GM23338 (cell line): ENCODE results near the gene TPRX1. TPM values are rescaled to one million over a fixed set of nuclear protein-coding genes. Genes with fewer than 3 reads are reported as not detected.

Source experiments
- ATAC-seq: fragments of 200-7000 bp; cut with Tn5 transposase; 3 replicates; pipeline ENCODE4 v1.9.1; 2020
- DNase-seq: peaks from one replicate; pipeline ENCODE4 v3.0.0-alpha.2; 2015; ENCODE audit warnings: low spot score
- H2AFZ ChIP-seq: fragments of 200-600 bp; sonication (generic); 2 replicates; pipeline ENCODE4 v1.8.0; 2016; ENCODE audit warnings: antibody characterized with exemption, mild to moderate bottlenecking, moderate library complexity
- H3F3A ChIP-seq: fragments of 200-600 bp; sonication (generic); replicated peaks from 2 replicates; pipeline ENCODE4 v1.8.0; 2017; ENCODE audit warnings: antibody characterized with exemption, mixed run types, low read depth
- H3K27ac ChIP-seq: fragments of 200-600 bp; sonication (generic); 2 replicates; pipeline ENCODE4 v1.6.1; 2016; ENCODE audit warnings: low read depth
- H3K27me3 ChIP-seq: fragments of 200-600 bp; sonication (generic); 2 replicates; pipeline ENCODE4 v1.8.0; 2016; ENCODE audit warnings: mild to moderate bottlenecking, mixed run types, moderate library complexity; ENCODE audit not compliant: insufficient read depth
- H3K36me3 ChIP-seq: fragments of 200-600 bp; sonication (generic); 2 replicates; pipeline ENCODE4 v1.8.0; 2016; ENCODE audit warnings: mild to moderate bottlenecking; ENCODE audit not compliant: insufficient read depth
- H3K4me1 ChIP-seq: fragments of 200-600 bp; sonication (generic); 2 replicates; pipeline ENCODE4 v1.8.0; 2016; ENCODE audit warnings: mild to moderate bottlenecking, moderate library complexity; ENCODE audit not compliant: insufficient read depth
- H3K4me2 ChIP-seq: fragments of 200-600 bp; sonication (generic); 2 replicates; pipeline ENCODE4 v1.7.1; 2017; ENCODE audit warnings: mixed run types
- H3K4me3 ChIP-seq: fragments of 200-600 bp; sonication (generic); 2 replicates; pipeline ENCODE4 v1.6.1; 2016; ENCODE audit warnings: mixed run types
- H3K79me2 ChIP-seq: fragments of 200-600 bp; sonication (generic); replicated peaks from 2 replicates; pipeline ENCODE4 v1.8.0; 2017; ENCODE audit warnings: mild to moderate bottlenecking; ENCODE audit not compliant: insufficient read depth
- H3K9me2 ChIP-seq: fragments of 200-600 bp; sonication (generic); 2 replicates; pipeline ENCODE4 v1.8.0; 2017; ENCODE audit not compliant: insufficient read depth
- H4K20me1 ChIP-seq: fragments of 200-600 bp; sonication (generic); replicated peaks from 2 replicates; pipeline ENCODE4 v1.8.0; 2017; ENCODE audit warnings: mild to moderate bottlenecking; ENCODE audit not compliant: insufficient read depth
- H3K27ac Mint-ChIP-seq: 2 replicates; pipeline ENCODE4 v1.8.0; 2020; ENCODE audit warnings: inconsistent platforms, mild to moderate bottlenecking, moderate library complexity, mixed read lengths
- H3K27me3 Mint-ChIP-seq: 3 replicates; pipeline ENCODE4 v1.8.0; 2022; ENCODE audit warnings: low read depth, mild to moderate bottlenecking, moderate library complexity, mixed read lengths, inconsistent platforms; ENCODE audit not compliant: insufficient read depth, poor library complexity
- H3K36me3 Mint-ChIP-seq: 3 replicates; pipeline ENCODE4 v1.8.0; 2021; ENCODE audit warnings: low read depth, mild to moderate bottlenecking, inconsistent platforms, moderate library complexity, mixed read lengths
- H3K4me1 Mint-ChIP-seq: 3 replicates; pipeline ENCODE4 v1.8.0; 2020; ENCODE audit warnings: mild to moderate bottlenecking, inconsistent platforms, mixed read lengths
- H3K4me3 Mint-ChIP-seq: 3 replicates; pipeline ENCODE4 v1.8.0; 2021; ENCODE audit warnings: moderate library complexity, mild to moderate bottlenecking, inconsistent platforms, mixed read lengths
- H3K9me3 Mint-ChIP-seq: 3 replicates; pipeline ENCODE4 v1.8.0; 2020; ENCODE audit warnings: moderate library complexity, mild to moderate bottlenecking, inconsistent platforms, mixed read lengths
- CREB1 ChIP-seq: fragments of 250-450 bp; sonication (Bioruptor Pico); IDR thresholded peaks from 2 replicates; pipeline ENCODE4 v1.5.0; 2020; ENCODE audit warnings: low read depth, mild to moderate bottlenecking, moderate library complexity
- EZH2 ChIP-seq: fragments of 200-600 bp; sonication (generic); IDR thresholded peaks from one replicate; pipeline ENCODE4 v1.8.0; 2017; ENCODE audit warnings: antibody characterized with exemption, mild to moderate bottlenecking, low read depth; ENCODE audit not compliant: unreplicated experiment
- EZH2phosphoT487 ChIP-seq: fragments of 200-600 bp; sonication (generic); IDR thresholded peaks from one replicate; pipeline ENCODE4 v1.8.1; 2018; ENCODE audit warnings: antibody characterized with exemption; ENCODE audit not compliant: unreplicated experiment
- JUNB ChIP-seq: IDR thresholded peaks from one replicate; pipeline ENCODE4 v1.6.1; 2016; ENCODE audit warnings: antibody characterized with exemption; ENCODE audit not compliant: unreplicated experiment
- NANOG ChIP-seq: IDR thresholded peaks from 2 replicates; pipeline ENCODE4 v1.6.1; 2016; ENCODE audit warnings: antibody characterized with exemption, borderline replicate concordance
- POLR2AphosphoS5 ChIP-seq: IDR thresholded peaks from 2 replicates; pipeline ENCODE4 v1.6.1; 2016; ENCODE audit warnings: antibody characterized with exemption, low read depth
- STAT1 ChIP-seq: IDR thresholded peaks from one replicate; pipeline ENCODE4 v1.6.1; 2016; ENCODE audit warnings: antibody characterized with exemption; ENCODE audit not compliant: unreplicated experiment
- ZNF114 ChIP-seq: fragments of 250-450 bp; sonication (Bioruptor Pico); IDR thresholded peaks from 2 replicates; pipeline ENCODE4 v1.5.0; 2020; ENCODE audit warnings: mild to moderate bottlenecking, moderate library complexity
- ZNF331 ChIP-seq: fragments of 250-450 bp; sonication (Bioruptor Pico); IDR thresholded peaks from 2 replicates; pipeline ENCODE4 v1.5.0; 2020; ENCODE audit warnings: low read depth, mild to moderate bottlenecking, moderate library complexity
- ZNF462 ChIP-seq: fragments of 250-450 bp; sonication (Bioruptor Pico); IDR thresholded peaks from 2 replicates; pipeline ENCODE4 v1.5.0; 2020; ENCODE audit warnings: mild to moderate bottlenecking, moderate library complexity
- polyA plus RNA-seq: library from polyadenylated mRNA; unstranded; fragments of >200 nt; fragmentation: Nextera tagmentation; extraction: Ambion mirVana; gene quantifications from 2 replicates; pipeline ENCODE4 v1.2.1, GENCODE V29; 2016
- total RNA-seq: library from RNA; depleted of rRNA; stranded (reverse); fragments of >200 nt; shearing (Covaris generic); gene quantifications from 2 replicates; pipeline ENCODE4 v1.2.3, GENCODE V29; 2014
- TF ChIP-seq, protein P1 (sequence below): IDR thresholded peaks from one replicate; pipeline ENCODE4 v1.6.1; 2018; ENCODE audit warnings: antibody characterized with exemption; ENCODE audit not compliant: unreplicated experiment
- TF ChIP-seq, protein P2 (sequence below), 2 experiments: fragments of 200-600 bp in 1 of 2; sonication (generic) in 1 of 2; conservative IDR thresholded peaks; 2 replicates each; pipeline versions ENCODE4 v1.5.1 to v1.6.1; 2016 to 2017; ENCODE audit warnings: antibody characterized with exemption in 2 of 2, low read depth in 2 of 2, mild to moderate bottlenecking in 2 of 2, moderate library complexity in 1 of 2
- TF ChIP-seq, protein P3 (sequence below): IDR thresholded peaks from 2 replicates; pipeline ENCODE4 v1.6.1; 2016; ENCODE audit warnings: antibody characterized with exemption

The TPRX1 gene
- total and polyA plus RNA-seq, 2 experiments from 2014 or later: 0.28 TPM; not detected in 1

GRCh38 chr19:47796785-47797184 lies 7.6 kb downstream of the TPRX1 start:
- DNase-seq (no peak), ATAC-seq (no peak)
- no peaks in the 10 kb centered on the region; the same call in 2 of the 3 replicates for H3K36me3 Mint-ChIP-seq
- no peak overlapping the region for H3K4me3 ChIP-seq
- no peaks in the 10 kb centered on the region for H4K20me1 ChIP-seq
- no peaks in the 10 kb centered on the region for H3K79me2 ChIP-seq
- no peak overlapping the region for H3K27ac ChIP-seq
- H3K9me2 ChIP-seq: no peaks in the 10 kb centered on the region
- no peaks in the 10 kb centered on the region for H3K4me1 Mint-ChIP-seq
- no peak for TF ChIP-seq EZH2
- no peak for TF ChIP-seq POLR2AphosphoS5
- TF ChIP-seq ZNF462 (CRISPR knock-in tag): no peak
- TF ChIP-seq, protein P1, sequence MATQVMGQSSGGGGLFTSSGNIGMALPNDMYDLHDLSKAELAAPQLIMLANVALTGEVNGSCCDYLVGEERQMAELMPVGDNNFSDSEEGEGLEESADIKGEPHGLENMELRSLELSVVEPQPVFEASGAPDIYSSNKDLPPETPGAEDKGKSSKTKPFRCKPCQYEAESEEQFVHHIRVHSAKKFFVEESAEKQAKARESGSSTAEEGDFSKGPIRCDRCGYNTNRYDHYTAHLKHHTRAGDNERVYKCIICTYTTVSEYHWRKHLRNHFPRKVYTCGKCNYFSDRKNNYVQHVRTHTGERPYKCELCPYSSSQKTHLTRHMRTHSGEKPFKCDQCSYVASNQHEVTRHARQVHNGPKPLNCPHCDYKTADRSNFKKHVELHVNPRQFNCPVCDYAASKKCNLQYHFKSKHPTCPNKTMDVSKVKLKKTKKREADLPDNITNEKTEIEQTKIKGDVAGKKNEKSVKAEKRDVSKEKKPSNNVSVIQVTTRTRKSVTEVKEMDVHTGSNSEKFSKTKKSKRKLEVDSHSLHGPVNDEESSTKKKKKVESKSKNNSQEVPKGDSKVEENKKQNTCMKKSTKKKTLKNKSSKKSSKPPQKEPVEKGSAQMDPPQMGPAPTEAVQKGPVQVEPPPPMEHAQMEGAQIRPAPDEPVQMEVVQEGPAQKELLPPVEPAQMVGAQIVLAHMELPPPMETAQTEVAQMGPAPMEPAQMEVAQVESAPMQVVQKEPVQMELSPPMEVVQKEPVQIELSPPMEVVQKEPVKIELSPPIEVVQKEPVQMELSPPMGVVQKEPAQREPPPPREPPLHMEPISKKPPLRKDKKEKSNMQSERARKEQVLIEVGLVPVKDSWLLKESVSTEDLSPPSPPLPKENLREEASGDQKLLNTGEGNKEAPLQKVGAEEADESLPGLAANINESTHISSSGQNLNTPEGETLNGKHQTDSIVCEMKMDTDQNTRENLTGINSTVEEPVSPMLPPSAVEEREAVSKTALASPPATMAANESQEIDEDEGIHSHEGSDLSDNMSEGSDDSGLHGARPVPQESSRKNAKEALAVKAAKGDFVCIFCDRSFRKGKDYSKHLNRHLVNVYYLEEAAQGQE: no peak
- TF ChIP-seq, protein P2, sequence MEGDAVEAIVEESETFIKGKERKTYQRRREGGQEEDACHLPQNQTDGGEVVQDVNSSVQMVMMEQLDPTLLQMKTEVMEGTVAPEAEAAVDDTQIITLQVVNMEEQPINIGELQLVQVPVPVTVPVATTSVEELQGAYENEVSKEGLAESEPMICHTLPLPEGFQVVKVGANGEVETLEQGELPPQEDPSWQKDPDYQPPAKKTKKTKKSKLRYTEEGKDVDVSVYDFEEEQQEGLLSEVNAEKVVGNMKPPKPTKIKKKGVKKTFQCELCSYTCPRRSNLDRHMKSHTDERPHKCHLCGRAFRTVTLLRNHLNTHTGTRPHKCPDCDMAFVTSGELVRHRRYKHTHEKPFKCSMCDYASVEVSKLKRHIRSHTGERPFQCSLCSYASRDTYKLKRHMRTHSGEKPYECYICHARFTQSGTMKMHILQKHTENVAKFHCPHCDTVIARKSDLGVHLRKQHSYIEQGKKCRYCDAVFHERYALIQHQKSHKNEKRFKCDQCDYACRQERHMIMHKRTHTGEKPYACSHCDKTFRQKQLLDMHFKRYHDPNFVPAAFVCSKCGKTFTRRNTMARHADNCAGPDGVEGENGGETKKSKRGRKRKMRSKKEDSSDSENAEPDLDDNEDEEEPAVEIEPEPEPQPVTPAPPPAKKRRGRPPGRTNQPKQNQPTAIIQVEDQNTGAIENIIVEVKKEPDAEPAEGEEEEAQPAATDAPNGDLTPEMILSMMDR (conservative IDR thresholded peaks at IDR 0.05; ENCODE audit: low read depth in 2 of 2): no peak
- TF ChIP-seq ZNF331 (CRISPR knock-in tag): no peak
- no peak for TF ChIP-seq ZNF114
- TF ChIP-seq EZH2phosphoT487: no peak
- TF ChIP-seq, protein P3, sequence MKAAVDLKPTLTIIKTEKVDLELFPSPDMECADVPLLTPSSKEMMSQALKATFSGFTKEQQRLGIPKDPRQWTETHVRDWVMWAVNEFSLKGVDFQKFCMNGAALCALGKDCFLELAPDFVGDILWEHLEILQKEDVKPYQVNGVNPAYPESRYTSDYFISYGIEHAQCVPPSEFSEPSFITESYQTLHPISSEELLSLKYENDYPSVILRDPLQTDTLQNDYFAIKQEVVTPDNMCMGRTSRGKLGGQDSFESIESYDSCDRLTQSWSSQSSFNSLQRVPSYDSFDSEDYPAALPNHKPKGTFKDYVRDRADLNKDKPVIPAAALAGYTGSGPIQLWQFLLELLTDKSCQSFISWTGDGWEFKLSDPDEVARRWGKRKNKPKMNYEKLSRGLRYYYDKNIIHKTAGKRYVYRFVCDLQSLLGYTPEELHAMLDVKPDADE: no peak
- TF ChIP-seq NANOG: no peak
- no peak for TF ChIP-seq STAT1
- no peak for TF ChIP-seq CREB1
- TF ChIP-seq JUNB: no peak
- no peaks in the 10 kb centered on the region for H3K36me3 ChIP-seq
- H3K27ac Mint-ChIP-seq: no peak overlapping the region
- no peak overlapping the region for H3K4me2 ChIP-seq
- no peak overlapping the region for H3K4me3 Mint-ChIP-seq
- H2AFZ ChIP-seq: no peak overlapping the region
- peaks cover 14% of the 10 kb centered on the region; the same call in 2 of the 3 replicates for H3K9me3 Mint-ChIP-seq
- H3F3A ChIP-seq: no peaks in the 10 kb centered on the region
- peaks cover 2% of the 10 kb centered on the region for H3K27me3 Mint-ChIP-seq
- no peaks in the 10 kb centered on the region for H3K27me3 ChIP-seq
- H3K4me1 ChIP-seq: no peaks in the 10 kb centered on the region
